Stimulated activated CD4-positive, alpha-beta T cell treated with anti-CD3 and anti-CD28 coated beads, Interleukin-4, amount 100 ng/mL, for 1 hour (primary cell): ENCODE results near the gene KRTAP10-5.
"Not testable (repeated sequence)": the region's sequence is repeated elsewhere in the genome, so short reads cannot be mapped to it uniquely, and the experiment has no call there.

Source experiments
- DNase-seq: peaks from one replicate; pipeline ENCODE4 v3.0.0-alpha.2; 2020

KRTAP10-5 gene, protein sequence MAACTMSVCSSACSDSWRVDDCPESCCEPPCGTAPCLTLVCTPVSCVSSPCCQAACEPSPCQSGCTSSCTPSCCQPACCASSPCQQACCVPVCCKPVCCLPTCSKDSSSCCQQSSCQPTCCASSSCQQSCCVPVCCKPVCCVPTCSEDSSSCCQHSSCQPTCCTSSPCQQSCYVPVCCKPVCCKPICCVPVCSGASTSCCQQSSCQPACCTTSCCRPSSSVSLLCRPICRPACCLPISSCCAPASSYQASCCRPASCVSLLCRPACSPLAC

DNA sequence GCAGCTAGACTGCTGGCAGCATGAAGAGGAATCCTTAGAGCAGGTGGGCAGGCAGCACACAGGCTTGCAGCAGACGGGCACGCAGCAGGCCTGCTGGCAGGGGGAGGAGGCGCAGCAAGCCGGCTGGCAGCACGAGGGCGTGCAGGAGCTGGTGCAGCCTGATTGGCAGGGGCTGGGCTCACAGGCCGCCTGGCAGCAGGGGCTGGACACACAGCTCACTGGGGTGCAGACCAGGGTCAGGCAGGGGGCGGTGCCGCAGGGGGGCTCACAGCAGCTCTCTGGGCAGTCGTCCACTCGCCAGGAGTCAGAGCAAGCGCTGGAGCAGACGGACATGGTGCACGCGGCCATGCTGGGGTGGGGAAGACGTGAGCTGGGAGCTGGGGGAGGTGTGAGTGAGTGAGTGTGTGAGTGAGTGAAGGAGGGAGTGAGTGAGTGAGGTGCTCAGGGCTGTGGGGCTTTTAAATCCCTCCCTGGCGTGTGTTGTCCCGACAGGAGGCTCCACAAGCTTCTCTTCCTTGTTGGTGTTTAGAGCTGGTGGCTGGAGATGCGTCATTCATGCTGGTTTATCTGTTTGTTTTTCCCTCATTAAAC is at the start of gene KRTAP10-5:
Gene KRTAP10-5, minus strand, starts transcription at position 374 of the 591 bp plus-strand sequence. Its CDS starts 26 bp downstream, at position 348.
- DNase-seq = not testable (repeated sequence)

DNA sequence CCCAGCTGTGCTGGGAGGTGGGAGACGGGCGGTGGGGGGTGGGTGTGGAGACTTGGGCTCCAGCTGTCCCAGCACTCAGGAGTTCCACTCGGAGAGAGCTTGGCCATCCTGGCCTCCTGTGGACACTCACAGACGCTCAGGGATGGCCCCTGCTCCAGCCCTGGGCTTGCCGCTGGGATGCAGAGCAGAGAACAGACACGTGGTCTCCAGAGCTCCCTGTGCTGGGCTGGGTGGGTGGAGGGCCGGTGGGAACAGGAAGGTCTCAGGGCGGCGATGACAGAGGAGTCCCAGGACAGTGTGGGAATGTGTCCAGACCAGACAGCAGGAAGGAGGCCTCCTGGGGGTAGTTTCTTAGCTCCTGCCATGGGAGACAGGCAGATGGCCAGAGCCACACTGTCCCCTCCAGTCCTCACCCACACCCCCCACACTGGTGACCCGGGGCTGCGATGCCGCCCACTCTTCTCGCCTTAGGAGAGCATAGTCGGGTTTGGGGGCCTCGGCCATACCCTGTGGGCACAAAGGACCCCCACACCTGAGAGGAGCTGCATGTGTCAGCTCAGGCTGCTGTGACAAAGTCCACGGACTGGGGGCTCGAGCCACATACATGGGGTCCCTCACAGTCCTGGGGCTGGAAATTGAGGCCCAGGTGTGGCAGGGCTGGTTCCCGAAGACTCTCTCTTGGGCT is 48.4 kb upstream of the KRTAP10-5 start:
- no peak for DNase-seq

DNA sequence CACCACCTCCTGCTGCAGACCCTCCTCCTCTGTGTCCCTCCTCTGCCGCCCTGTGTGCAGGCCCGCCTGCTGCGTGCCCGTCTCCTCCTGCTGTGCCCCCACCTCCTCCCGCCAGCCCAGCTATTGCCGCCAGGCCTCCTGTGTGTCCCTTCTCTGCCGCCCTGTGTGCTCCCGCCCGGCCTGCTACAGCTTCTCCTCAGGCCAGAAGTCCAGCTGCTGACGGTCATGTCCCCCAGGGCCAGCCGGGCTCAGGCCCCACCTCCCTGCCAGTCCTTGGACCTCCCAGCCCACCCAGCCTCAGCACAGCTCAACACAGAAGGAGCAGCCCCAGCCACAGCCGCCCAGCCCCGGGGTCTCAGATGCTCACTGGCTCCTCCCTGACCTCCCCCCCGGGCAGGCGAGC is 47.4 kb upstream of the KRTAP10-5 start:
- not testable (repeated sequence) for DNase-seq

DNA sequence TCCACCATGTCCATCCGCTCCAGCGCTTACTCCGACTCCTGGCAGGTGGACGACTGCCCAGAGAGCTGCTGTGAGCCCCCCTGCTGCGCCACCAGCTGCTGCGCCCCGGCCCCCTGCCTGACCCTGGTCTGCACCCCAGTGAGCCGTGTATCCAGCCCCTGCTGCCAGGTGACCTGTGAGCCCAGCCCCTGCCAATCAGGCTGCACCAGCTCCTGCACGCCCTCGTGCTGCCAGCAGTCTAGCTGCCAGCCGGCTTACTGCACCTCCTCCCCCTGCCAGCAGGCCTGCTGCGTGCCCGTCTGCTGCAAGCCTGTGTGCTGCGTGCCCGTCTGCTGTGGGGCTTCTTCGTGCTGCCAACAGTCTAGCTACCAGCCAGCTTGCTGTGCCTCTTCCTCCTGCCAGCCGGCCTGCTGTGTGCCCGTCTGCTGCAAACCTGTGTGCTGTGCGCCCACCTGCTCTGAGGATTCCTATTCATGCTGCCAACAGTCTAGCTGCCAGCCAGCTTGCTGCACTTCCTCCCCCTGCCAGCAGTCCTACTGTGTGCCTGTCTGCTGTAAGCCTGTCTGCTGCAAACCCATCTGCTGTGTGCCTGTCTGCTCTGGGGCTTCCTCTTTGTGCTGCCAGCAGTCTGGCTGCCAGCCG is 46.9 kb upstream of the KRTAP10-5 start:
- DNase-seq = not testable (repeated sequence)

DNA sequence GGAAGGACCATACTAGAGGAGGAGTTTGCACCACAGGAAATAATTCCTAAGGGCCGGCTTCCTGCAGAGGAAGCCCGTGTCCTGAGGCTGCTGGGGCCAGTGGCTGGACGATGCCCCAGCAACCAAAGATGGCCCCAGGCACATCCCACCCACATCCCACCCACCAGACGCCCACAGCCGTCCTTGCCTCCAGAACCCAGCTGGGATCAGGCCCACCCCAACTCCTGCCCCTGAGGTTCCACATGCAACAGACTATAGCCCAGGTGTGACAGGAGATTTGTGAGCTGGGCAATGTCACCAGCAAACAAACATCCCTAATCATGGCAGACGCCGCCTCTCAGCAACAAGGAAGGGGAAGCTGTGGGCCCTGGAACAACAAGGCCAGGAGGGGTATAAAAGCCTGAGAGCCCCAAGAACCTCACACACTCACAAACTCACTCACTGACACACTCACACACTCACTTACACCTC is 46.3 kb upstream of the KRTAP10-5 start, which contains the start of gene KRTAP10-9:
Gene KRTAP10-9, plus strand, starts transcription at position 421 of the 471 bp plus-strand sequence. CDS start 79 bp downstream, outside the sequence.
- no peak for DNase-seq

DNA sequence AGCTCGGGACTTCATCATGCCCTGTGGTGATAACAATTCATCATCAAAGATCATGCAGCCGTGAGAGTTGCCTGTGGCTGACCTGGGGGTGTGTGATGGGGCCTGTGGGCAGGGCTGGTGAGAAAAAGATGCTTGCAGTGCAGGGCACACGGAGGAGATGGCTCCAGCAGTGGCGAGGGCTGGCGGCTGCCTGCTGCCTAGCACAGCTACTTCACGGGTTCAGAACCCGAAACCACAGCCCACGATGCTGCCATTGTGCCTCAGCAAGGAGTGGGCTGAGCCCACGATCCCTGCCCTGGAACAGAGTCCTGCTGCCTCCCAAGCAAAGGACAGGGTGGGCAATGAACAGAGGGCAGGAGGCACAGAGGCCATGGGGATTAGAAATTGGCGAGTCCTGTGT is 45.9 kb upstream of the KRTAP10-5 start:
- no peak for DNase-seq

DNA sequence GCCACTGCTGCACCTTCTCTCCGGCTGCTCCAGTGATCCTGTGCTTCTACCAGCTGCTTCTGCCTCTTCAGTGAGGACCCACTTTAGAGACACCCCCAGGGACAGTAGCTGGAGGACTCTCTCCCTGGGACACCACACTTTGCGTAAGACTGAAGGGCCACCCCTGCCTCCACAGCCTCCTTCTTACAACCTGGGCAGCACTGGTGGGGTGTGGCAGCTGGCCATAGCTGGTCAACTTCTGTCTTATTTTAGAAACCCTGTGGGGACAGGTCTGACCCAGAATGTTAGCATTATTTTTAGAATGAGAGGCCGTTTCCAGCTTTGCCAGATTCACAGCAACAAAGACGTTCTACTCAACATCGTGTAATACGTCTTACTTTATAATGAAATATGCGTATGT is 45.4 kb upstream of the KRTAP10-5 start:
- DNase-seq = no peak

DNA sequence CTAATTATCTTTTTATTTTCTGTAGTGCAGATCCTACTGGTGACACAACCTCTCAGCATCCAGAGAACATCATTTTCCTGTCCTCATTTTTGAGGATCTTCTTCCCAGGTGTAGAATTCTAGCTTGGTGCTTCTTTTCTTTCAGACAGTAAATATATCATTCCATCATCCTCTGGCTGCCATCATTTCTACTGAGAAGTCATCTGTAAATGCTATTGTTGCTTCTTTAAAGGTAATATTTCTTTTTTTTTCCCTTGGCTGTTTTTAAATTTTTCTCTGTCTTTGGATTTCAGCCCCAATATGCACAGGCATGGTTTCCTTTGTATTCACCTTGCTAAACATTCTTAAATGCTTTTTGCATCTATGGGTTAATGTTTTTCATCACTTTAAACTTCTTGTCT is 43.2 kb upstream of the KRTAP10-5 start:
- DNase-seq = no peak

DNA sequence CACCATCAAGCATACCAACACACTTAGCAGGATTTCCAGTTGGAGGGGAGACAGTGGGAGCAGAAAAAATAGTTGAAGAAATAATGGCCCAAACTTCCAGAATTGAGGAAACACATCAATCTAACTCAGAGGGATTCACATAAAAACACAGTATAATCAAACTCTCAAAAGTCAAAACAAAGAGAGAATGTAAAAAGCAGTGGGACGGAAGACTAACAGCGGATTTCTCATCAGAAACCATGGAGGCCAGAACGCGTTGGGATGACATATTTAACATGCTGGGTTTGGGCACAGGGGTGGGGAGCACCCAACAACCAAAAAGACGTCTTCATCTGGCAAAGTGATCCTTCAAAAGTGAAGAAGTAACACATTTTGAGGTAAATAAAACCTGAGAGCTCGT is 39.5 kb upstream of the KRTAP10-5 start:
- no peak for DNase-seq

DNA sequence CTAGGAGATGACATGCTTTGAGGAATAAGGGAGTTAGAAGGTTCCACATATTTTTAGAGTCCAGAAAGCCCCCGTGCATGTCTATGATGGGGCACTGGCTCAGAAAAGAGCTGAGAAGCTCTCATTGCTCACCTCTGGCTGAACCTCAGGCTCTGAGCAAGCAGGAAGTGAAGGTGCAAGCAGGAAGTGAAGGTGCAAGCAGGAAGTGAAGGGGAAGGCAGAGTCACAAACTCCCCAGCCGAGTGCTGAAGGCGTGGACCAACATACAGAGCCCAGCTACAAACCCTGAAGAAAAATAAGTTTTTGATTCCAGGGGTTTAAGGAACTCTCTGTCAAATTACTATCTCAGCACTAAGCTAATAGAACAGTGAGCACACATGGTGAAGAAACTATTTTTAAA is 38.5 kb upstream of the KRTAP10-5 start:
- peak; percentile 50 for DNase-seq

DNA sequence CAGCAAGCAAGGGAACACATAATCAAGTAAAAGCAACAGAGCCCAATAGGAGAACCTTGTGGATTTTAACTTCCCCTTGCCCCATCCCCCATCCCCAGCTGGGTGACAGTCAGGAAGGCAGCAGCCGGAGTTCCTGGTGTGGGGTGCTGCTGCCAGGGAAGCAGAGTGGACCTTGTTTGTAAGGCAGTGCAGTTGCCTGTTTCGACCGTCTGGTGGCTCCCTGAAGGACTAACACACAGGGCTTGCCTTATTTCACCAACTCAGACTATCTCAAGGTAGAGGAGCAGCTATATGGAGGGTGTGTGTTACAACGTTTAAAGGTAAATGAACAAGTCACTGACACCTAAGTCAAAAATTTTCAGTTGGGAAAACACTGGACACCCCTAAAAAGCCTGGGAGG is 38.1 kb upstream of the KRTAP10-5 start:
- DNase-seq = no peak

DNA sequence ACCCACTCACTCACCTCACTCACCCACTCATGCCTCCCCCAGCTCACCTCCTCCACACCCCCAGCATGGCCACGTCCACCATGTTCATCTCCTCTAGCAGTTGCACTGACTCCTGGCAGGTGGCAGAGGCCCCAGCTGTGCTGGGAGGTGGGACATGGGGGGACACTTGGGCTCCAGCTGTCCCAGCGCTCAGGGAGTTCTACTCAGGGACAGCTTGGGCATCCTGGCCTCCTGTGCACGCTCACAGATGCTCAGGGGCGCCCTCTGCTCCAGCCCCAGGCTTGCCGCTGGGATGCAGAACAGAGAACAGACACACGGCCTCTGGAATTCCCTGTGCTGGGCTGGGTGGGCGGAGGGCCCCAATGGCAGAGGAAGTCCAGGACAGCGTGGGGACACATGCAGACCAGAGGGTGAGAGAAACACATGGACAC is 36.7 kb upstream of the KRTAP10-5 start:
- no peak for DNase-seq

DNA sequence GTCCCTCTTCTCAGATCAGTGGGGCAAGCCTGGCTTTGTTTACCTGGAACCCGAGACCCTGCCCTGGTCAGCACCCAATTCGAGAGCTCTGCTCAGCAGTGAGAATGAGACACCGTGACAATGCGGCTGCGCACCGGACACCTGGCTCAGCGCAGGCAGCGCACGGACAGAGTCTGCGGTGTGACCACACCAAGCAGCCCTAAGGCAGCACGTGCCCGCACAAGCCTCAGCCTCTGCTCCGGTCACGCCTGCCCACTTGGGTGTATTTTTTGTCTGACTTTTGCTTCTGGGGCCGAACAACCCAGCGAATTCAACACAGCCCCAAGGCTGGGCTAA is 36.2 kb upstream of the KRTAP10-5 start:
- no peak for DNase-seq

DNA sequence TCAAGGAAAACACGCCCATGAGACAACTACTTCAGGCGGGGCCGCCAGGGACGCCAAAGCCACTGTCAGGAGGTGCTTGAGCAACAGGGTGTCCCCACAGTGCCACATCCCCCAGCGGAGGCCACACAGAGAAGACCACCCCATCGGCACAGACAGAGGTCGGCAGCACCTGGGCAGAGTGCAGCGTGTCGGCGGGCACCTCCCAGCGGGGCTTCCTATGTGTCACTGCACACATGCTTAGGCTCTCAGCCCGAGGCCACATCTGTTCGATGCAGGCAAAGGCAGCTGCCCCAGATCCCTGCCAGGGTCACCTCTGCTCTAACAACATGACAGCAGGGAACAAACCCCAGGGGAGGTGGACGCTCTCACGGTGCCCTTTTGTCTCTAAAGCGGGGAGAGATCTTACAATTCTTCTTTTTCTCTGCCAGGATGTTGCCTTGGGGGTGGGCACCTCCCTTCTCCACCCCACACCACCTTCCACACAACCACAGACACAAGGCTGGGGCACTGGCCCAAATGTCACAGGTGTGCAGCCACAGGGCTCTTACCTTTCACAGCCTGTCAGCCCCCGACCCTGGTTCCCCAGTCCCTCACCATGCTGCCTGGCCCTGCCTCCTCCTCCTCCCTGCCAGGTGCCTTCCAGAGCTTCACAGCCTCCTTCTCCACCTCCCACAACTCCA is 35.6 kb upstream of the KRTAP10-5 start:
- DNase-seq = no peak

DNA sequence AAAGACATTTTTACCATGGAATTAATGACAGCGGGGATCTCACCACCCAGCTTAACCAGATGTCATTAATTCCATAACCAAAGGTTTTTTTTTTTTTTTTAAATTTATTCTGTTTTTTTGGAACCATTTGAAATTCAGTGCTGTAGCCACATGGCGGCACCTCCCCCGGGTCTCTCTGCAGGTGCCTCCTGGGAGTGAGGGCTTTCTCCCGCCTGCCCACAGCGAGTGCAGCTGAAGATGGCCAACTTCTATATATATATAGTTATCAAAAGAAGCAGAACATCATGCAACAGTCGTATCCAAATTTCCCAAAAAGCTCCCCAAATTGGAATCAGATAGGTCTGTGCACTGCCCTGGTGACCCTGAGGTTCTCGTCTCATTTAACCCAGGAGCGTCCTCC is 35.1 kb upstream of the KRTAP10-5 start:
- no peak for DNase-seq

DNA sequence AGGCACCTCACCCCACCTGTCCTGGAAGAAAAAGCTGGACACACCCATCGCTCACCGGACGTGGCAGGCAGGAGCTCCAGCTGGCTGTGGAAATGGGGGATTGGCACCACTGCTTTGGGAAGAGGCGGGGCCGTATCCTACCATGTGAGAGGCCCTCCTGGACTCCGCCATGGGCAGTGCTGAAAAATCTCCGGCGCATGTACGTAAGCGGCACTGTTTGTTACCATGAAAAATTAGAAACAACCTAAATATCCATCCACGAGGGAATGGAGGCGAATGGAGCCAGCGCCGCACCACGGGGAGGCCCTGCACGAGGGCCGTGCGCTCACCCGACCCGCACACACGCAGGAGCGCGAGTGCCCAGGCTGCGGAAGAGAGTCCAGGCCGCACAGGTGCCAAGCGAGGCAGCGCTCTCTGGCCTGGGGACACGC is 34.6 kb upstream of the KRTAP10-5 start:
- no peak for DNase-seq

DNA sequence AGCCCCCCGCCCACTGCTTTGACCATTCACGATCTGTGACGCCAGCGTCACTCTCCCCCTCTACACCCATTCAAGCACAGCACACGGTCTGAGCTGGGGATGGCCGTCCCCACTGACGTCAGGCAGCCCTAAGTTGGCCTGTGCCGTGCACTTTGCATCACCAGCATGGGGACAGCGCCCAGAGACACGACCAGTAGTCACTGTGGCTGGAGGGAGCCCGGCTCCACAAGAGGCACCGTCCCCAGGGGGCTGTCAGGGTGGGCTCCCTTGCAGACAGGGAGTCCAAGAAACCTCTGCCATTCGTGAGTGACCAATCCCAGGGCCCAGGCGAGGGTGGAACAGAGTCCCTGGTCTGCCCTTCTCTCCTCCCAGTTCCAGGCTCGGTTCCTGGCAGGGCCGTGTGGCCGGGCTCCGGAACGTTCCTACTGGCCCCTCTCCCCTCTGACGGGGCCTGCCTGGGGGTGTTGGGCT is 33.8 kb upstream of the KRTAP10-5 start:
- DNase-seq = no peak

DNA sequence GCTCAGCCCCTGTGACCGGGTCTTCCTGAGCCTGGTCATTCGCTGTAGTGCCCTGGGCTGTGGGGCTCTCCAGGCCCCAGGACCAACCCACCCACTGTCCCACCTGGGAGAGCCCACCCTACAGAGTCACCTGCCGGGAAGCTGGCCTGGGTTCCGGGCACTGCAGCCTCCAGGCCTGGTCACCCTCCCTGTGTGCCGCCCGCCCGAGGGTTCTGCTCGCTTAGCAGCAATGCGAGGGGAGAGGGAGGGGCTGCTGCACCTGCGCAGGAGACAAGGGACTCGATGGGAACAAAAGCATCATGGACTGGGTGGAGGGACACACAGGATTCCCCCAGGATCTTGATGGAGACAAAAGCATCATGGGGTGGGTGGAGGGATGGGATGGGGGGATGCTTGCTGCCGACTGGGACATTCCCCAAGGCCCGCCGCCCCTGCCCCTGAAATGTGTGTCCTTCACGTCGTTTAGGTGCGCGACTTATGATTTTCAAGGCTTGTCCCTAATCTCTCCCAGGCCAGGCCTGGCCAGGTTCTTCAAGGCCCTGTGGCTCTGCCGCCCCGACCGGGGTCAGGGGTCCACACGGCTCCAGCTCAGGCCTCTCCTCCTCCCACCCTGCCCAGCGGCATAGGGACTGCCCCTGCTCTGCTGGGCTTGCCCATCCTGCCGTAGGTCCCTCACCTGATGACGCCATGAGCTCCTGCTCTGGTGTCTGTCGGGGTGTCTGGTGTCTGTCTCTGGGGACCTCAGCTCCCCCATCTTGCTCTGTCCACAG is 33.2 kb upstream of the KRTAP10-5 start:
- no peak for DNase-seq

DNA sequence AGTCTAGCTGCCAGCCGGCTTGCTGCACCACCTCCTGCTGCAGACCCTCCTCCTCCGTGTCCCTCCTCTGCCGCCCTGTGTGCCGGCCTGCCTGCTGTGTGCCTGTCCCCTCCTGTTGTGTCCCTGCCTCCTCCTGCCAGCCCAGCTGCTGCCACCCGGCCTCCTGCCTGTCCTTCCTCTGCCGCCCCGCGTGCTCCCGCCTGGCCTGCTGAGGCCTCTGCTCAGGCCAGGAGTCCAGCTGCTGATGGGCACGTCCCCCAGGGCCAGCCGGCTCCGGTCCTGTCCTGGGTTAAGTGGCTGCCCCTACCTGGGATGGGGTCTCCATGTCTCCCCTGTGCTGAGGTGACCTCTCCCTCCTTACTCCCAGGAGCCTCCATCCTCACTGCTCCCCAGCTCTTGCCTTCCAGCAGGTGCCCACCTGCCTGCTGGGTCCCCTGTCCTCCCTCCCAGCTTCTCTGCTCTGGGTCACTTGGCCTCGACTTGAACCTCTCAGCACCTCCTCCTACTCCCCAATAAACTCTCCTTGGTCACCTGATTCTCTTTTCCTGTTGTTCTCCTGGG is 32.3 kb upstream of the KRTAP10-5 start:
- DNase-seq = no peak

DNA sequence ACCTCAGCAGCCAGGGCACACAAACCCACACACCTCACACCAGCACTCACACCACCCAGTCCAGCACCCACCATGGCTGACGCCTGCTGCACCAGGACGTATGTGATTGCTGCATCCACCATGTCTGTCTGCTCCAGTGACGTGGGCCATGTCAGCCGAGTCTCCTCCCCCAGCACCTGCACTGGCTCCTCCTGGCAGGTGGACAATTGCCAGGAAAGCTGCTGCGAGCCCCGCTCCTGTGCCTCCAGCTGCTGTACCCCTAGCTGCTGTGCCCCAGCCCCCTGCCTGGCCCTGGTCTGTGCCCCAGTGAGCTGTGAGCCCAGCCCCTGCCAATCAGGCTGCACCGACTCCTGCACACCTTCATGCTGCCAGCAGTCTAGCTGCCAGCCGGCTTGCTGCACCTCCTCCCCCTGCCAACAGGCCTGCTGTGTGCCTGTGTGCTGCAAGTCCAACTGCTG is 31.7 kb upstream of the KRTAP10-5 start, which contains the start of gene KRTAP10-8:
Gene KRTAP10-8, plus strand, starts transcription at position 51 of the 458 bp plus-strand sequence. Its CDS starts 22 bp downstream, at position 73.
- DNase-seq = no peak

DNA sequence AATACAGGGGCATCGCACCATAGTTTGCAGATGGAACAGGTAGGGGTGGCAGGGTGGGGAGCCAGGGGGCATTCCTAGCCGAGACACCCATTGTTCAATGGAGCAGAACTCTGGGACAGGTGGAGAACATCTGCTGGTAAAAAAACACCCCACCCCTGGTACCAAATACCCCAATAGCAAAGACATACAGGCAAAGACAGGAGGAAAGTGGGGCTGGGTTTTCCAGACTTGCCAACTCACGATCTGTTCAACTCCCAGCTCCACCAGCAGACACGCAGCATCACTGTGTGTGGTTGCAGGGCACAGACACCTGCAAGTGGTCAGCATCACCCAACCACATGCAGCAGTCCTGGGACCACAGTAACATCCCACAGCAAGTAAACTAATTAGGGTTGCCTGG is 31.1 kb upstream of the KRTAP10-5 start:
- no peak for DNase-seq
